ENCODE data around the gene FAM124A.

GRCh38 chr13:51325837-51326236 is 103.6 kb downstream of the FAM124A start:
- TF ChIP-seq TCF7L2 (IDR thresholded peaks at IDR 0.05; ENCODE audit: low read depth, low read length), result no peak
- no peak for TF ChIP-seq CTCF (IDR thresholded peaks at IDR 0.05)
- no peak for TF ChIP-seq REST (IDR thresholded peaks at IDR 0.05; ENCODE audit: insufficient read depth in 1 of 2, low read depth in 2 of 2, low read length in 1 of 2)

Measured in Panc1 (cell line).